Measurements from ENCODE around the gene WDR54.

The WDR54 gene

DNA sequence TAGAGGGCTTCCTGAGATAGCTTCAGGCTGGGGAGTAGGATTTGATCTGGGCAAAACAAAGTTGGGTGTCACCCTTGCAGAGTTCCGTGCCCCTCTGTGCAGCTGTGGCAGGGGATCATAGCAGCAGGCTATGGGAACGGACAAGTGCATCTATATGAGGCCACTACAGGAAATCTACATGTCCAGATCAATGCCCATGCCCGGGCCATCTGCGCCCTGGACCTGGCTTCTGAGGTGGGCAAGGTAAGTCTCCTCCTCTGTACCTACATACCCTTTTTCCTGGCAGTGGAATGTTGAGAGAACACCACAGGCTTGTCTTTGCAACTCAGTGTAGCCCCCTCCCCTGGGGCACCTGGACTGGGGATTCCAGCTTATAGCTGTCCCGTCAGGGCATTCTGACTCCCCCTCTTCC is 3.5 kb downstream of the WDR54 start:
- Histone ChIP-seq H3K79me2 (ENCODE audit: insufficient read depth, low read depth) (no peaks in the 10 kb centered on the region), H3K9ac (no peak overlapping the region), H3K4me2 (no peak overlapping the region), H3K36me3 (ENCODE audit: insufficient read depth) (no peaks in the 10 kb centered on the region), H2AFZ (ENCODE audit: low read depth) (no peak overlapping the region), H3K27me3 (ENCODE audit: insufficient read depth, low read depth) (no peaks in the 10 kb centered on the region), H3K4me3 (IDR thresholded peaks at IDR 0.05; ENCODE audit: insufficient read depth, low read depth, low read length) (no peak overlapping the region), H3K4me1 (ENCODE audit: low read depth, poor library complexity, severe bottlenecking) (peaks cover 14% of the 10 kb centered on the region), H4K20me1 (ENCODE audit: insufficient read depth) (no peaks in the 10 kb centered on the region), H3K27ac (no peak overlapping the region)
- TF ChIP-seq CTCF (conservative IDR thresholded peaks at IDR 0.05; ENCODE audit: low read depth, low read length), result no peak

GRCh38 chr2:74425523-74425922 is 4.0 kb downstream of the WDR54 start:
- Histone ChIP-seq H4K20me1 (ENCODE audit: insufficient read depth) (no peaks in the 10 kb centered on the region), H3K79me2 (ENCODE audit: insufficient read depth, low read depth) (no peaks in the 10 kb centered on the region), H3K4me2 (no peak overlapping the region), H3K4me1 (ENCODE audit: low read depth, poor library complexity, severe bottlenecking) (peaks cover 11% of the 10 kb centered on the region), H3K36me3 (ENCODE audit: insufficient read depth) (no peaks in the 10 kb centered on the region), H3K9ac (no peak overlapping the region), H3K27me3 (ENCODE audit: insufficient read depth, low read depth) (no peaks in the 10 kb centered on the region), H3K27ac (no peak overlapping the region), H3K4me3 (IDR thresholded peaks at IDR 0.05; ENCODE audit: insufficient read depth, low read depth, low read length) (no peak overlapping the region), H2AFZ (ENCODE audit: low read depth) (no peak overlapping the region)
- no peak for TF ChIP-seq CTCF (conservative IDR thresholded peaks at IDR 0.05; ENCODE audit: low read depth, low read length)

- Histone ChIP-seq H3K4me3 (IDR thresholded peaks at IDR 0.05; ENCODE audit: insufficient read depth, low read depth, low read length) (no peak overlapping the region), H4K20me1 (ENCODE audit: insufficient read depth) (no peaks in the 10 kb centered on the region), H2AFZ (ENCODE audit: low read depth) (no peak overlapping the region), H3K4me1 (ENCODE audit: low read depth, poor library complexity, severe bottlenecking) (peaks cover 6% of the 10 kb centered on the region), H3K9ac (no peak overlapping the region), H3K79me2 (ENCODE audit: insufficient read depth, low read depth) (no peaks in the 10 kb centered on the region), H3K27me3 (ENCODE audit: insufficient read depth, low read depth) (no peaks in the 10 kb centered on the region), H3K27ac (no peak overlapping the region), H3K4me2 (no peak overlapping the region), H3K36me3 (ENCODE audit: insufficient read depth) (no peaks in the 10 kb centered on the region)
- TF ChIP-seq CTCF (conservative IDR thresholded peaks at IDR 0.05; ENCODE audit: low read depth, low read length), result no peak
Measured at GRCh38 chr2:74426181-74426758, 4.7 kb downstream of the WDR54 start.

DNA sequence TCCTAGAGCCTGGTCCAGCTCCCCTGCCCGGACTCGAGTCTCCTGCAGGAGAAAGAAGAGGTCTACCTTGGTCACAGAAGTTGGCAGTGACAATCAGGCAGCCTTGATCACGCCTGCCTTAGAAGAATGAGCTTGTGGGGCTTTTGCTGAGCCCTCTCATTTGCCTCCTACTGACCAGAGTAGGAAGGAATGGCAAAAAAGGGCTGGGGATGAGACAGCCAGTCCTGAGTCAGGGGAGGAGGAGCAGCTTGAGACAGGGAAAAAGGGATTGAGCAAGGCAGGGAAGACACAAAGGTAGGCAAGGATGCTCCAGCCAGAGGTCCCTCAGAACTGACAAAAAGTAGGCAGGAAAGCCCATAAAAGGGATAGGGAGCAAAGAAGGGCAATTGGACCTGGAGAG is 6.0 kb downstream of the WDR54 start:
- H4K20me1 ChIP-seq (ENCODE audit: insufficient read depth), result no peaks in the 10 kb centered on the region
- no peak overlapping the region for H2AFZ ChIP-seq (ENCODE audit: low read depth)
- H3K27ac ChIP-seq, result no peak overlapping the region
- no peaks in the 10 kb centered on the region for H3K4me1 ChIP-seq (ENCODE audit: low read depth, poor library complexity, severe bottlenecking)
- H3K79me2 ChIP-seq (ENCODE audit: insufficient read depth, low read depth), result no peaks in the 10 kb centered on the region
- no peaks in the 10 kb centered on the region for H3K27me3 ChIP-seq (ENCODE audit: insufficient read depth, low read depth)
- H3K4me2 ChIP-seq, result no peak overlapping the region
- no peak overlapping the region for H3K9ac ChIP-seq
- no peaks in the 10 kb centered on the region for H3K36me3 ChIP-seq (ENCODE audit: insufficient read depth)
- TF ChIP-seq CTCF (conservative IDR thresholded peaks at IDR 0.05; ENCODE audit: low read depth, low read length), result no peak
- no peak overlapping the region for H3K4me3 ChIP-seq (IDR thresholded peaks at IDR 0.05; ENCODE audit: insufficient read depth, low read depth, low read length)
